ENCODE data around the gene PCBP3.
"Not testable (repeated sequence)": the region's sequence is repeated elsewhere in the genome, so short reads cannot be mapped to it uniquely, and the experiment has no call there.

Gene PCBP3

DNA sequence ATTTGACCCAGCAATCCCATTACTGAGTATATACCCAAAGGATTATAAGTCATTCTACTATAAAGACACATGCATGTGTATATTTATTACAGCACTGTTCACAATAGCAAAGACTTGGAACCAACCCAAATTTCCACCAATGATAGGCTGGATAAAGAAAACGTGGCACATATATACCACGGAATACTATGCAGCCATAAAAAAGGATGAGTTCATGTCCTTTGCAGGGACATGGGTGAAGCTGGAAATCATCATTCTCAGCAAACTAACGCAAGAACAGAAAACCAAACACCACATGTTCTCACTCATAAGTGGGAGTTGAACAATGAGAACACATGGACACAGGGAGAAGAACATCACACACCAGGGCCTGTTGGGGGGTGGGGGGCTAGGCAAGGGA, 165.1 kb downstream of the PCBP3 start:
- not testable (repeated sequence) for DNase-seq (ENCODE audit: low read depth, low spot score)

DNA sequence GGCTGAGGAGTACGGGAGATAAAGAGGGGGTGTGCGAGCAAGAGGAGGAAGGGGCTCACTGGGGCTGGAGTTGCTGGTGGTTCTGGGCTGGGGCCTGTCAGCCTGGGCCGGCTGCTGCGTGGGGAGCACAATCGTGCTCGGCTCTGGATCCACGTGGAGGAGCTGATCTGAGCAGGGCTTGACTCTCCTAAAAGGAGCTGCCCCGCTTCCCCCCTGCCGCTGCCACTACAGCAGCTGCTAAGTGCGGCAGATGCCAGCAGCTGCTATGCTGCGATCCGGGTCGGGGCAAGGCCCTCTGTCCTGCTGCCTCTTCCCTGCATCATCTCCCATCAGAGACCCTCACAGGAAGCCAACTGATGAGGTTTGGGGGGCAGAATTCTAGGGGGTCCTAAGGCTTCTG, 165.9 kb downstream of the PCBP3 start:
- DNase-seq (ENCODE audit: low read depth, low spot score), result no peak

DNA sequence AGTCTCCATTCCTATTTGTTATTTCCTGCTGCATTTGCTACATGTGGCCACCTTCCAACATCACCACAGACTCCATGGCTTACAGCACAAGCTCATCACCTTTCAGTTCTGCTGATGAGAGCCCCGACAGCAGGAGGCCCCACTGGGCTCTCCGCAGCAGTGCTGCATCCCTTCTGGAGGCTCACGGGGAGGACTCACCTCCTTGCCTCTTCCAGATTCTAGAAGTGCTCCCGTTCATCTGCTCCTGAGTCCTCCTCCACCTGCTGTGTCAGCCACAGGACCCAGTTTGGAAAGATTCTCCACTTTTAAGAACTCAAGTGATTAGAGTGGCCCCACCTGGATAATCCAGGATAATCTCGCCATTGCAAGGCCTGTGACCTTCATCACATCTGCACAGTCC, 167.6 kb downstream of the PCBP3 start:
- DNase-seq (ENCODE audit: low read depth, low spot score), result no peak

DNA sequence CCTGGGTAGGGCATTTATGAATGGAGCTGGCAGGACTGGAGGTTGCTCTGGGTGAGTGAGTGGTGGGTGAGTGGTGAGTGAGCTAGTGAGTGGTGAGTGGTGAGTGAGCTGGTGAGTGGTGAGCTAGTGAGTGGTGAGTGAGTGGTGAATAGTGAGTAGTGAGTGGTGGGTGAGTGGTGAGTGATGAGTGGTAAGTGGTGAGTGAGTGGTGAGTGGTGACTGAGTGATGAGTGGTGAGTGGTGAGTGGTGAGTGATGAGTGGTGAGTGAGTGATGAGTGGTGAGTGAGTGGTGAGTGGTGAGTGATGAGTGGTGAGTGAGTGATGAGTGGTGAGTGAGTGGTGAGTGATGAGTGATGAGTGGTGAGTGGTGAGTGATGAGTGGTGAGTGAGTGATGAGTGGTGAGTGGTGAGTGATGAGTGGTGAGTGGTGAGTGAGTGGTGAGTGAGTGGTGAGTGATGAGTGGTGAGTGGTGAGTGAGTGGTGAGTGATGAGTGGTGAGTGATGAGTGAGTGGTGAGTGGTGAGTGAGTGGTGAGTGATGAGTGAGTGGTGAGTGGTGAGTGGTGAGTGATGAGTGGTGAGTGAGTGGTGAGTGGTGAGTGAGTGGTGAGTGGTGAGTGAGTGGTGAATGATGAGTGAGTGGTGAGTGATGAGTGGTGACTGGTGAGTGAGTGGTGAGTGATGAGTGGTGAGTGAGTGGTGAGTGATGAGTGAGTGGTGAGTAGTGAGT, 170.8 kb downstream of the PCBP3 start:
- DNase-seq (ENCODE audit: low read depth, low spot score), result not testable (repeated sequence)

DNA sequence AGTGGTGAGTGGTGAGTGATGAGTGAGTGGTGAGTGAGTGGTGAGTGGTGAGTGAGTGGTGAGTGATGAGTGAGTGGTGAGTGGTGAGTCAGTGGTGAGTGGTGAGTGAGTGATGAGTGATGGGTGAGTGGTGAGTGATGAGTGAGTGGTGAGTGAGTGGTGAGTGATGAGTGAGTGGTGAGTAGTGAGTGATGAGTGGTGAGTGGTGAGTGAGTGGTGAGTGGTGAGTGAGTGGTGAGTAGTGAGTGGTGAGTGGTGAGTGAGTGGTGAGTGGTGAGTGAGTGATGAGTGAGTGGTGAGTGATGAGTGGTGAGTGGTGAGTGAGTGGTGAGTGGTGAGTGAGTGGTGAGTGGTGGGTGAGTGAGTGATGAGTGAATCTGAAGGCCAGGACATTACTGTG, 172.3 kb downstream of the PCBP3 start:
- DNase-seq (ENCODE audit: low read depth, low spot score), result not testable (repeated sequence)

DNA sequence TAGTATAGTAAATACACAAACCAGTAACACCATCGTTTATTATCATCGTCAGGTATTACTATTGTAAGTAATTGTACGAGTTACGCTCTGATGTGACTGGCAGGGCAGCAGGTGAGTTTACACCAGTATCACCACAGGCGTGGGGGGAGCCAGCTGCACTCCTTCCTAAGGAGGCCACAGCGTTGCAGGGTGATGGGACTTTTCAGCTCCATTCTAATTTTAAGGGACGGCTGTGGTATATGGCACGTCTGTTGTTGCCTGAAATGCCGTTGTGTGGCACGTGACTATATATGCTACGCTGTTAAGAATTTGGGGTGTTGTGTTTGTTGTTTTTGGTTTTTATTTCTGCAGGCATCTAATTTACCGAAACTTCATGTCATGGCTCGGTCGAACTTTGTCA, 173.3 kb downstream of the PCBP3 start:
- no peak for DNase-seq (ENCODE audit: low read depth, low spot score)

DNA sequence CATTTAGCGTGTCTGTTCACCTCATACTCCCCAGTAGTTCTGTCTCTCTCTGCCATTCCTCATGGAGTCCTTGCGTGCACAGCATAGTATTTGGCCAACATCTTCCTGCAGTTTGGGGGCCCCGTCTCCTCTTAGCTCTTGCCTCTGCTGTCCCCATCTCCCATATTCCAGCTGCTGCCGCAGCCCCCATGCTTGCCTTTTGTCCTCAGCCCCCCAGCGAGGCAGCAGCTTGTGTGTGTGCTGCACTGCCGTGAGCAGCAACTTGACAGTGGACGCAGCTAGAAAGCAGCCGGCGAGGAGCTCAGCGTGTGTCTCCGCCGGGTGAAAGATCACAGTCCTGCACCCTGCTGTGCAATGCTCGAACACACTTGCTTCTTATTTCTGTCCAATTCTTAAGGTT, 173.8 kb downstream of the PCBP3 start:
- no peak for DNase-seq (ENCODE audit: low read depth, low spot score)

DNA sequence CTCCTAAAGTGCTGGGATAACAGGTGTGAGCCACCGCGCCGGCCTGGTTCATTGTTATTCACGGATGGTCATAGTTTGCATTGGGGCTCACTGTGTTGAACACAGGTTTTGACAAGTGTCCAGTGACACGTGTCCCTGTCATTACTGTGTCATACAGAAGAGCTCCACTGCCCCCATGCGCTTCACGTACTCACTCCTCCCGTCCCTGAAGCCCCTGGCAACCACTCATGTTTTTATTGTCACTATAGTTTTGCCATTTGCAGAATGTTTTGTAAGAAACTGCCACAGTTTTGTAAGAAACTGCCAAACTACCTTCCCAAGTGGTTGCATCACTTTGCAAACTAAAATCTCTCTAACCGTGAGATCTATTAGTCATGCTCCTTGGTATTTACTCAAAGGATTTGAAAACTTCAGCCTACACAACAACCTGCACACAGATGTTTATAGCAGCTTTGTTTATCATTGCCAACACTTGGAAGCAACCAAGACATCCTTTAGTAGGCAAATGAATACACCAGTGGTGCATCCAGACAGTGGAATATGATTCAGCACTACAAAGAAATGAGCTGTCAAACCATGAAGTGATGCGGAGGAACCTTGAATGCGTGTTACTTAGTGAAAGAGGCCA, 174.9 kb downstream of the PCBP3 start:
- DNase-seq (ENCODE audit: low read depth, low spot score), result no peak

DNA sequence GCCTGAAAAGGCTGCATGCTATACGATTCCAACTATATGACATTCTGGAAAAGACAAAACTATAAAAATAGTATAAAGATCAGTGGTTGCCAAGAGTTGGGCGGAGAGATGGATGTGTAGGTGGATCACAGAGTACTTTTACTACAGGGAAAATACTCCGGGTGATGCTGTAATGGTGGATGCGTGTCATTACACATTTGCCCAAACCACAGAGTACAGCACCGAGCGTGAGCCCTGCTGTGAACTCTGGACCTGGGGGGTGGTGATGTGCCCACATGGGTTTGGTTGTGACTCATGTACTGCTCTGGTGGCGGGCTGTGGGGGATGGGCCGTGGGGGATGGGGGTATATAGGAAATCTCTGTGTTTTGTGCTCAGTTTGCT, 175.4 kb downstream of the PCBP3 start:
- peak; percentile 44 for DNase-seq (ENCODE audit: low read depth, low spot score)

DNA sequence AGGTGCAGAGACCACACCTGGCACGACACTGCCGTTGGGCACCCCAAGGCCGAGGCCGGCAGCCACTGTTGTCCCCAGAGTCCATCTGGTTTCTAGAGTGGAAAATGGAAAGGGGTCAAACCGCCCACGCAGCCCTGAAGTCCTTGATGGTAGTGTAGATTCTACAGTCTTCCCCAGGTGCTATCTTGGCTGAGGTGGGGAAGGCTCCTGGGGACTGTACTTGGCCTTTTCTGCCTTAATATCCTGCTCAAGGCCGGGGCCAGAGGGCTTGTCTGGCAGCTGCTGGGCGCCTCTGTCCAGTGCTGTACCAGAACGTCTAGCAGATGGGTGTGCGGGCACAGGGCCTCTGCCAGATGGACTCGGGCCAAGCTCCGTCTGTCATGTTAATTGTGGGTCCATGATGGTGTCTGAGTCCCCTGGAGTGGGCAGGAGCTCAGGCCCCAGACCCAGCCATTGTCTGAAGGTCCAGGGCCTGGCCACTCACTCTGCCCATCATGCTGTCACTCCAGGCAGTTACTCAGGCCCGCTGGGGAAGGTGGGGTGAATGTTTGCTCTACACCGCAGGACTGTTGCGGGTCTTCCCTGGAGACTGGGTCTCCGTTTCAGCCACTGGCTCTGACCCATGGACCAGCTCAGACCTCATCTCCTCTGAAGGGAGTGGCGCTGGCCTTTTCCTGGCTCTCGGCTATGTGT, 176.1 kb downstream of the PCBP3 start:
- no peak for DNase-seq (ENCODE audit: low read depth, low spot score)

DNA sequence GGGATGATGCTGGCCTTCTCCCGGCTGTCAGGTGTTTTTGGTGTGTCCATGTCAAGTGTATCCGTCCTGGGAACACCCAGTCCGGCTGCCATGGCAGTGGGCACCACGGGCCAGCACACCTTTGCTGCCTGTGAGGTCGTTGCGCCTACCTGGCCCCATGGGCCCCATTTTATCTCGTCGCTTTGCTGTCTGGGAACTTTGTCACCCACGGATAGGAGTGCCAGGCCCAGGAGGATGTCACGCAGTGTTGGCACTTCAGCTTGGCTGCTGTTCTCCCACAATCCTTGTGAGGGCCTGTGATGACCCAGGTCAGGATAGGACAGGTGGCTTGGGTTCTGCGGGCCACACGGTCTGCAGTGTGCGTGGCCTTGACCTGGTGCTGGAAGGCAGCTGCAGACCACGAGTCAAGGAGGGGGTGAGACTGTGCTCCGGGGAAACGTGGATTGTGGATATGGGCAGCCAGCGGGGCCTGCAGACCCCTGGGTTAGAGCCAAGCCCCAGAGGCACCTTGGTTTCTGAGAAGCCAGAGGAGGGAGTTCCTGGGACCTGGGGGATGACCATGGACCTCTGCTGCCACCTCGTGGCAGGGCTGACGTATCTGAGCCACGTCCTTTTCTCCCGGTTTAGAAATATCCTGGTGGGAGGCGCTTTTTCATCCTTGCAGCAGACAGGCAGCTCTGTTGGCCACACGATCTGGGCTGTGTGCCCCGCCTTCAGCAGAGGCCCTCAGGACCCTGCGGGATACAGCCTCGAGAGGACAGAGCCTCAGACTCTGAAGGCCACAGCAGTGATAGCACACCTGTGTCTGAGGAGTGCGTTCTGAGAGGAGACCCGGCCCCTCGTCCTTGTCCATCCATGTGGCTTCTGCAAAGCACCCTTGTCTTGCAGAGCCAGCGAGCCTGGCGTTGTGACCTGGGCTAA, 176.9 kb downstream of the PCBP3 start:
- DNase-seq (ENCODE audit: low read depth, low spot score), result peak; percentile 51

DNA sequence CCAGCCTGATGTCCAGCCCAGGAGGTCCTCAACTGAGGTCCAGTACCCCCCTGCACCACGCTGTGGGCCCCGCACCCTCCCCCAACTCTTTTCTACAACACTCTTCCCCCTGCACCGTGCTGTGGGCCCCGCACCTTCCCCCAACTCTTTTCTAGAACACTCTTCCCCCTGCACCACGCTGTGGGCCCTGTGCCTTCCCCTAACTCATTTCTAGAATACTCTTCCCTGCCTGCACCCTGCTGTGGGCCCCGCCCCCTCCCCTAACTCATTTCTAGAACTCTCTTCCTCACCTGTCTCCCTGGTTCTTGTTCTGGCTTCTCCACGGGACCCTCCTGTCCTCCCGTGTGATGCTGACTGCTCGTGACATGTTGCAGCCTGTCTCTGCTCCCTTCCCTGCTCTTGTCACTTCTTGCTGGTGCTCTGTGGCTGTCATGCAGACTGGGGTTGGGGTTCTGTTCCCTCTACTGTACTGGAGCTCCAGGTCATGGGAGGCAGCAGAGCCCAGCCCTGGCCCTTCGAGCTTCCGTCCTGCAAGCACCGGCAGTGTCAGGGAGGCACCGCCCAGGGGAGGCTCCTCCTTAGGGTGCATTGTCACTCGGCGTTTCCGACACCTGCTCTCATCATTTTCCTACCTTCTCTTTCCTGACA, 177.9 kb downstream of the PCBP3 start:
- no peak for DNase-seq (ENCODE audit: low read depth, low spot score)

DNA sequence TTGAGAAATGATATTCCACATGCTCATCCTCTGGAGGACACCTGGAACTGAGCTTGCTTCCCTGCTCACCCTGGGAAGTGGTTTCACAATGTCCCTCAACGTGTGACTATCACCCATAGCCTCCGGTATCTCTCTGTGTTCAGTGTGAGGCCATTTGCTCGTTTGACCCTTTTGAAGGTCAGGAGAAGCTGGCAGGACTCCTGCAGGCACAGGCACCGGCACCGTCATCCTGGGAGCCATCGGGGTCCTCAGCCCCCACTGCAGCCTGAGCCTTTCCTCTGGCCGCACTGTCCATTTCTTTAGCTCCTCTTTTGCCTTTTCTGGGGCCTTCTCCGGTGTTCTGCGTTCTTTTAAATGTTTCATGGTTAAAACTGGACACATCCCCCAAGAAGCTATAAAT, 178.5 kb downstream of the PCBP3 start:
- no peak for DNase-seq (ENCODE audit: low read depth, low spot score)

DNA sequence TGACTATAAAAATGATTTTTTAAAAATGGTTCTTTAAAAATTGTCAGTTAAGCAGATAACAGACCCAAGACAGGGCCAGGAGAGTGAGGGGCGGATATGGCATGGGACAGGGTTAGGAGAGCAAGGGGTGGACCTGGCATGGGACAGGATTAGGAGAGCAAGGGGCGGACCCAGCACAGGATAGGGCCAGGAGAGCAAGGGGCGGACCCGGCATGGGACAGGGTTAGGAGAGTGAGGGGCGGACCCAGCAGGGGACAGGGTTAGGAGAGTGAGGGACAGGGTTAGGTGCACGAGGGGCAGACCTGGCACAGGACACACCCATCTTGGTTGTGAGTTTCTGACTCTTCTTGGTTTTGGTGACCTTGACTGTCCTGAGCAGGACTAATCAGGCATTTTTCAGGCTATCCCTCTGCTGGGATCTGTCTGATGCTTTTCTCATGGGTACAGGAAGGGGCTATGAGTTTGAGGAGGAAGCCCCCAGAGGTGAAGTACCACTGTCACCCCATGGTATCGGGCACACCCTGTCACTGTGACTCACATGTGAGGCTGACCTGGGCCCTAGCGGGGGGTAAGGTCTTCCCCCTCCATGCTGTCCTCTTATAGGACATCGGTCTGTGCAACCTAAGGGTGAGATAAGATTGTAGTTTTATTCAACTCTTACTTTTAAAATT, 179.0 kb downstream of the PCBP3 start:
- no peak for DNase-seq (ENCODE audit: low read depth, low spot score)

DNA sequence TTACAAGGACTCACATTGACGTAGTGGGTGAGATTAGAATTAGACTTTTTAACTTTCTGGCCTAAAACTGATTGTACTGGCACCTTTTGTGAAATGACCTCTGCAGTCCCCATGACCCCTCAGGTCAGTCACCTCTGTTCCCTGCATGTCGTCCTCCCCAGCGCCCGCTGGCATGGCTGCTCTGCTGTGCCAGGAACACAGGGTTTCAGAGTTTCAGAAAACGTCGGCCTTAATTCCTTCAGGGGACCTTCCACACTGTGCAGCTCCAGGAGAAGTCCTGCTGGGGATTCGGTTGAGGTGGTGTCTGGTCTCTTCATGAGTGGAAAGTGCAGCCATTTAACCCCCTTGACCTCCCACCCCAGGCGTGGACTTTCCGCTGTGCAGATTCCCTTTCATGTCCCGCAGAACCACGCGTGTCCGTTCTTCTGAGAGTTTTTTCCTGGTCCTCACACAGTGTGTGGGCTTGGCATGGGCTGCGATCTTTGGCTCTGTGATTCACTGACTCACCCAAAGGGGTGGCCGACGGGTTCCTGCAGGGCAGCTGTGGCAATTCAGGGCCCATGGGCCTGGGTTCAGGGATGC, 179.7 kb downstream of the PCBP3 start:
- no peak for DNase-seq (ENCODE audit: low read depth, low spot score)

DNA sequence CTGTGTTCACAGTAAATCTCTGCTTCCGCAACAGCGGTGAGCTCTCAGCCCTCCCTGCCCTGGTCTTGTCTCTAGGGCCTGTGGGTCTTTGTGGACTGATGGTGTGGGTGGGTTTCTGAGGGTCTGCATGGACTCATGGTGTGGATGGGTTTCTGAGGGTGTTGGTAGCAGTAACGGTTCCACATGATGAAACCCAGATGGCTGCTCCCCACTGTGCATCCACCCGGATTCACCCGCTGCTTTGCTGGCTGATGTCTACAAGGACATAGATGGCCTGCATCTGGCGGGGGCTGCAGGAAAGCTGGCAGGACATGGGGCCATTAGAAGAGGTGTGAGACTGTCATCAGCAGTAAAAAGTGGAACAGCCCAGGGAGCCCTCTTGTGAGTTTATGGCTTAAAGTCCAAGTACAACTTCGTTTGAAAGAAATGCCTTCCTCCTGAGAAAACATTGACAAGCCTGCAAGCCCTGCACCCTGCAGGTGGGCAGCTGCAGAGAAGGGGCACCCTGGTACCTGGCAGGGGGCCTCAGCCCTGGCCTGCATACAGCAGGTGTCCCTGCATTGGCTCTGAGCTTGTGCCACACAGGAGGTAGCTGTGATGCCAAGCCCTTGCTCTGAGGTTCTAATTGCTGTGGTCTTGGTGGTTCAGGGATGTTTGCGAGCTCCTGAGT, 181.2 kb downstream of the PCBP3 start:
- no peak for DNase-seq (ENCODE audit: low read depth, low spot score)

DNA sequence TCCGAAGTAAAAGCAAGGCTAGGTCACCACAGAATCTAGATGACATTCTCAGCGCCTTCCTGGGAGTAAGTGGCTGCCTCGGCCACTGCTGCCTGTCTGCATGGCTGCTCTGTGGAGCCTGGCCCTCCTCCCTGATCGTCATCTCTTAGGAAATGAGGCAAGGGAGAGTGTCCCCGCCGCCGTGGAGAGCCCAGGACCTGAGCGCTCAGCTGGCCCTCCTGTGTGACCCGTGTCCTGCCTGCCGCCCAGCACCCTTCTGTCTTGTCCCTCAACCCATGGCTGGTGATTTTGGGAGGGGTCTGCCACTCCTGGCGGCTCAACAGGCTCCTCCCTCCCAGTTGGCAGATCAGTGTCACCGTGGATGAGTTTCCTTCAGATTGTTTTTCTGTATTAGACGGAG, 181.7 kb downstream of the PCBP3 start:
- no peak for DNase-seq (ENCODE audit: low read depth, low spot score)

DNA sequence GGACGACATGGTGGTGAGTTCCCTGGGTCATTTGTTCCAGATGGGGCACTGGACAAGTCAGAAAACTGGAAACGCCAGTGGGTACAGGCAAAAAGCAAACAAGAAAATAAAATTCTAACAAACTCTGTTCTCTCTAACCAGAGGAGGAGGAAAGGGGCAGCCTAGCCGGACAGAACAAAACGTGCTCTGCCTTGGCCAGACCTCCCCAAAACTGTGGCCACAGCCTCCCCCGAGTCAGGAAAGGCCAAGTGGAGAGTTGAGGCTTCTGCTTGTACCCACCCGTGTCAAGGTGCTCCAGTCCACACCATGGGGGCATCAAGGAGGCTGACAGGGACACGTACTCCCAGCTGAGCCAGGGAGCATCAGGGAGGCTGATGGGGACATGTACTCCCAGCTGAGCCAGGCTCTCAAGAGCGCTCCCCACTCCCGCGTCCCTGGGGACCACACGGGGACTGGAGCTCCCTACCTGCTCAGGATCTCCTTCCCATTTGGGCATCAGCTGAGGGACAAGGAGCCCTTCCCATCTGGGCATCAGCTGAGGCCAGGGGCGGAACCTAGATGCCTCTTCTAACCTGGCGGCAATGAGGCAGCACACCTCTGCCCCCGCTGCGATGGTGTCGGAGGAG, 183.3 kb downstream of the PCBP3 start:
- no peak for DNase-seq (ENCODE audit: low read depth, low spot score)

DNA sequence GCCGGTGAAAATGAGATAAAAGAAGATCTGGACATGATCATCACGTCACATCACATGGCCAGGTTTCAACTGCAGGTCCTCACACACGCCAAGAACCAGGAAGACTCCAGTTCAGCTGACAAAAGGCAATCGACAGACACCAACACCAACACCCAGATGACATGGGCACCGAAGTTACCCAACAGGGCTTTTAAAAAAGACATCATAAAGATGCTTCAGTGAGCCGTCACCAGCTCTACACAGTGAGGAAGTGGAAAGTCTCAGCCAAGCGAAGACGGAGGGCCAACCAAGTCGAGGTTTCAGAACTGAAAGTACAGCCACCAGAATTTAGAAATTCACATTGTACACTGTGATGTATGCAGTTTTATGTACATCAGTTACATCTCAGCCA, 183.8 kb downstream of the PCBP3 start:
- DNase-seq (ENCODE audit: low read depth, low spot score), result no peak
